T-helper 1 cell (primary cell): Measurements from ENCODE around the gene ARFGEF3.
"Not testable (repeated sequence)": the region's sequence is repeated elsewhere in the genome, so short reads cannot be mapped to it uniquely, and the experiment has no call there.

ENCODE experiments used
- DNase-seq, 5 donors: peaks; one replicate each; pipeline ENCODE4 v3.0.0-alpha.2; 2012 to 2020

The ARFGEF3 gene

GRCh38 chr6:138275976-138276375, 114.2 kb downstream of the ARFGEF3 start:
- DNase-seq, result no peak

DNA sequence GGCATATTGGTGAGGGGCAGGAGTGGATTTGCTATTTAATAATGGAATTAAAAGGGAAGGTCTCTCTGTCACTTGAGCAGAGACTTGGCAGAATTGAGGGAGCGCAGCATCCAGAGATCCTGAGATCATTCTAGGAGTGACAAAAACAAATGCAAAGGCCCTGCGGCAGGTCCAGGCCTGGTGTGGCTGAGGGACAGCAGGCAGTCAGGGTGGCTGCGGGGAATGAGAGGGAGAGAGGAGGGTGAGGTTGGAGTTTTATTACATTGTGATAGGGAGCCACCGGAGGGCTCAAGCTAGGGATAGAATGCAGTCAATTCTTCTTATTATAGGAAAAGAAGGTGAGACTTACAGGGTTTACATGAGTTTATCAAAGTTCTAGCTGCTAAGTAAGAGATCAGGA, 116.1 kb downstream of the ARFGEF3 start:
- DNase-seq, result no peak

GRCh38 chr6:138278326-138278725, 116.6 kb downstream of the ARFGEF3 start:
- DNase-seq, result no peak

DNA sequence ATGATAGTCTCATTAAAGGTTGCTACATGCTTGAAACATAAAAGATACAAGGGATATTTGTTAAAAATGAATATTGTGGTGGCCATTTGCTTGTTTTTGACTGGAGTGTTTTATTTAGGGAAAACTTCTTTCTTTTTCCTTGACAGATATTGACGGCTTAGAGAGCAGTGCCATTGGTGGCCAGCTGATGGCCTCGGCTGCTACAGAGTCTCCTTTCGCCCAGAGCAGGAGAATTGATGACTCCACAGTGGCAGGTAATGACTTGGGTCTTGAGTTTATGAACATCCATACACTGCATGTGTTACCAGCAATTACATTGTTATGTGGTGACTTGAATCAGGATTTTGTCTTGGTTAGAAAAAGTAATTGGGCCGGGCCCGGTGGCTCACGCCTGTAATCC, 124.1 kb downstream of the ARFGEF3 start:
- DNase-seq, result no peak

- DNase-seq, result no peak
Measured at GRCh38 chr6:138286698-138287097, 125.0 kb downstream of the ARFGEF3 start.

DNA sequence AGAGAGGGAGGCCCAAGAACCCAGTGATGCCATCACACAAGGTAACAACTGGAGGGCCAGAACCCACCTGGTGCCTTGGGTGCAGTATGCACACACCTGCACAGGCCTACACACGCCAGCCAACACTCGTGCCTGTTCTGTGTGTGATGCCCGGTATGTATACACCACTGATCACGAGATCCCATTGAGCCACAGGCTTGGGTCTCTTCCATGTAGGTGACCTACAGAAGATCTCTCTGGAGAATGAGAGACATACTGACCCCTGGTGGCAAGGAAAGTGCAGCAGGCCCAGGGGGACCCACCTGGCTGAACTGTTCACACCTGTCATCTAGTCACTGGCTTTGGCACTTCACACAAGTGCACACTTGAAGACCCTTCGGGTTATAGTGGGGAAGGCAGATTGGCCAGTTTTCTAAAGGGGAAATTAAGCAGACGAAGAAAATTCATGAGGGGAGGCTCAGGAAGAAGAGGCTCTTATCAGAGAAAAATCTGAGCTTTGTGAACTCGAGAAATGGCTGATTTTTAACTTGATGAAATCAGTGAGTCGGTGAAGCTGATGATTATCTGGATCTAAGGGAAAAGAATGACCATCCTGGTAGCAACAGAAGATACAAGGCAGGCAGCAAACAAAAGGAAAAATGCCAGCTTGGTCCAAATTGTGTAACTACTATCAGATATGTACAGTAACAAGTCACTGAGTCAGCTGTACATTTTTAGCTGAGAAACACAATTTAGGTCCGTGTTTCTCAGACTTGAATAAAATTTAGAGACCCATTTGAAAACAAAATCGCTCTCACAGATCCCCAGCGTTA, 125.6 kb downstream of the ARFGEF3 start:
- peak in 4 of 5 donors; percentile 12 to 36 (median 30) for DNase-seq

DNA sequence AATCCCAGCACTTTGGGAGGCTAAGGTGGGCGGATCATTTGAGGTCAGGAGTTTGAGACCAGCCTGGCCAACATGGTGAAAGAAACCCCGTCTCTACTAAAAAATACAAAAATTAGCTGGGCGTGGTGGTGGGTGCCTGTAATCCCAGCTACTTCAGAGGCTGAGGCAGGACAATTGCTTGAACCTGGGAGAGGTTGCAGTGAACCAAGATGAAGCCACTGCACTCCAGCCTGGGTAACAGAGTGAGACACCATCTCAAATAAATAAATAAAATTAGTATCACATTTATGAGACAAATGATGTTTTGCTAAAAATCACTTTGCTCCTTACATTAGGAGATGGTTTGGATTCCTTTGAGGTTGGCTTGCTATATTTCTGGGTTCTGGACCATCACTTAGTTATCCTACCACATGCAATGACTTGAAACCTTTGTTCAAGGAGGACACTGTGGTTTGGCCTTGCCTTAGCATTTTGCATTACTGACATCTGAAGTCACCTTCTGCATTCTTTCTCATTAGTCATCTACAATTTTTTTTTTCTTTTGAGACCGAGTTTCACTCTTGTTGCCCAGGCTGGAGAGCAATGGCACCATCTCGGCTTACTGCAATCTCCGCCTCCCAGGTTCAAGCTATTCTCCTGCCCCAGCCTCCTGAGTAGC, 126.8 kb downstream of the ARFGEF3 start:
- DNase-seq, result not testable (repeated sequence)

GRCh38 chr6:138289739-138290138, 128.0 kb downstream of the ARFGEF3 start:
- DNase-seq, result no peak

DNA sequence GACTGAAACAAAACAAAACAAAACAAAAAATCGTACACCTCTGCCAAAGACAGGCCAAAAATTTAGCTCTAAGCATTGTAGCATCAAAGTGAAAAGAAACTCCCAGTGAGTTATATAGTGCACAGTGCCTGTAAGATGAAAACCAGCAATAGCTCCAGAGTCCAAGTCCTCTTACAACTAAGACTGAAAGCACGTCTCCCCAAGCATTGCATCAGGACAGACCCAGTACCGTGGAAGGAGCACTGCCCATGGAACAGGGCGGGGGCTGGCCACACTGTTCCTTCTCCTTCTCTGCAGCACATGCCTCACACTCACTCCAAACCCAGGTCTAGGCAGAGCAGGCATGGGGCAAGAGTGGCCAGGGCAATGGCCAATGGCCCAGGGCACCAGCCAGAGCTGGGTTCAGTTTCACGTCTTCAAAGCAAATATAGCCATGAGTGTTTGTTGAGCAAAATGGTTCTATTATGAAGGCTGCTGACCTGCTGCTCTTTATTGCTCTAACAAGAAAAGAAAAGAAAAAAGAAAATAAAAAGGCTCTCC, 128.8 kb downstream of the ARFGEF3 start:
- no peak for DNase-seq

DNA sequence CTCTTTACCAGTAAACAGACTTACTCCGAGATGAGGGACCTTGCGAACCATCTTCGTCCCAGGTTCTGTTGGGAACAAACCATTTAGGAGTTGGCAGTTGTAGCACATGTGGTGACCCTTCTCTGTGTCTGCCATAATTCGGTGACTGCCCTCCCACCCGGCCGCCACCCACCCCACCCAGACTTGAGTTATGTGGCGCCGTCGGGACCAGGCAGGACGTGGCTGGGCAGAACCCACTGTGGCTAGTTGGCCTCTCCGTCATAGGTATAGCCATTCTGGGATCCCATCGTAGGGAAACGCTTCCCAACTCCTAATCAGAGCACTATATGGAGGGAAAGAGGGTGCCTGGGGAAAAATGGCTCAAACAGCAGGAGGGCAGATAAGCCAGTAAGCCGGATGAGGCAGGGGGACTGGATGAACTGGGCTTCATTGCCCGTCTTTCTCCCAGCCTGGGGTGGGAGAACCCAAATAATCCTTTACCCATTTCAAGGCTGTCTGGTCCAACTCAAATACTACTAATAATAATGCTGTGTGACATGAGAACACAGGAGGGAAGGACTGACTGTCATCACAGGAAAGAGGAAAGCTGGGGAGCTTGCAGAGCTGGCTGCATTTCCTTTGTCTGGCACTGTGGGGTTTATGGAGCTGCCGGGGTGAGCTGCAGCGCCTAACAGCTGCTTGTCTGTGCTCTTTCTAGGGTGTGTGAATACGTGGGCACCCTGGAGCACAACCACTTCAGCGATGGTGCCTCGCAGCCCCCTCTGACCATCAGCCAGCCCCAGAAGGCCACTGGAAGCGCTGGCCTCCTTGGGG, 129.5 kb downstream of the ARFGEF3 start:
- no peak for DNase-seq

GRCh38 chr6:138291849-138292181, 130.1 kb downstream of the ARFGEF3 start:
- no peak for DNase-seq

- no peak for DNase-seq
Measured at GRCh38 chr6:138292482-138292881, 130.7 kb downstream of the ARFGEF3 start.

DNA sequence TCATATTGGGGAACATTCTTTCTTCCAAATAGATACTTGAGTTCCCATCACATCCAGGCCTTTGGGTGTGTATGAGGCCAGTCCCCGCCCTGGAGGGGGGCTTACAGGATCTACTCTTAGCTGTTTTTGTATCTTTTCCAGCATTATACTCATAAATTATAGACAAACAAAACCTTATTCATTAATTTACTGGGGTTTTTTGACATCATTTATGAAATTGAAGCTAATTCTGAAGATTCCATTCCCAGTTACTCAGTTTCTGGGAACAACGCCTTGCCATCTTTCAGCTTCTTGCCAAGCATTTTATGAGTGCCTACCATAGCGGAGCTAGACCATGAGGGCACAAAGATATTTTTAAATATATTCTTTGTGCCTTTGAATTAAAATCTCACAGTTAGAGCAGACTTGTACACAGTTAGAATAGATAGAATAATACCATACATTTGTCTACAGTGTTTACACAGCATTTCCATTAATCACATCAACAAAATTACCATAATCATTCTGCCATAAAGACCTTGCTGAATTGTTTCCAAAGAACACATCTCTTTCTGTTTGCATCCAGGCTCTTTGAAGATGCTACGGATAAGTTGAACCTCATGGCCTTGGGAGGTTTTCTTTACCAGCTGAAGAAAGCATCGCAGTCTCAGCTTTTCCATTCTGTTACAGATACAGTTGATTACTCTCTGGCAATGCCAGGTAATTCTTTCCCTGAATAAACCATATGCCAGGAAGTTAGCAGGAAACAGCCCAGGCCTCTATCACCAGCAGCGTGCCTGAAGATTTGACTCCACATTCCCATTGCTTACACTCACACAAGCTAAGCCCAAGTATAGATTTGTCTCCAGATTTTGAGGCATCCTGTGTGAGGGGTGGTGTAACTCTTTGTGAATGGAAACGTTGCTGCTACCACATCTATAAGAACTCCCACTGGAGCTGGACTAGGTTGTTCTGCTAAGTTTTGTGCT, 132.0 kb downstream of the ARFGEF3 start:
- DNase-seq, result no peak

DNA sequence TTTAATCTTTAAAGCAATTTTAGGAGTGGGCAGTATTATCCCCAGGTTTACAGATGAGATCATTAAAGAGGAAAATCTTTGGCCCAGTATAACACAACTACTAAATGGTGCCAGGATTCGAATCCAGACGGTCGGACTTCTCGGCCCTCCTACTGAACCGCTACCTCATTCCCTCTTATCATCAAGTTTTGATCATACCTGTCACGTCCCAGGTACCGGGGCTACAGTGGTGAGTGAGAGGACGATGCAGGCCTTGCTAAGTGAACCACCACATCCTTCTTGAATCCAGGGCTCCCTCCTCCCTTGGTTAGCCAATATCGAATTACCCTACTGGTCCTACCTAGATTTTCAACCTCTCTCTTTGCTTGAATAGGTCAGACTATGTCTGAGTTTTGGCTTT, 134.6 kb downstream of the ARFGEF3 start:
- no peak for DNase-seq

GRCh38 chr6:138296786-138297185, 135.0 kb downstream of the ARFGEF3 start:
- DNase-seq, result no peak

DNA sequence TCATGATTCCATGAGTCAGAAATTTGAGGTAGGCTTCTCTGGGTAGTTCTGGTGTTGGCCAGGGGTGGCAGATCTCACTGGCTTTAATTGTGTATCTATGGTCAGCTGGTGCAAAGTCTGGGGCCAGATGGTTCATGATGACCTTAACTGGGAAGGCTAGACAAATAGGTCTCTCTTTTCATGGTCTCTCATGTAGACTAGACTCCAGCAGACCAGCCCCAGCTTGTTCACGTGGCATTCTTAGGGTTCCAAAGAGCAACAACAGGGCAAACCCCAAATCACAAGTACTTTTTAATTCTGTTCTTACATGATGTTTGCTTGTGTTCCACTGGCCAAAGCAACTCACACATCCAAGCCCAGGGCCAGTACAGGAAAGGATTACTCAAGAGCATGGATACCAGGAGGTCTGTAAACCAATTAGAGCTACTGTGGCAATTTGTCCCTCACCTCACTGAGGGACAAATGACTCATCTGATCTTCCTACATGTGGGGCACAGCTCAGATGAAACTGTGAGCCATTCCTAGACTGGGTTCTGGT, 136.1 kb downstream of the ARFGEF3 start:
- peak in 1 of 5 donors; percentile 14 for DNase-seq

GRCh38 chr6:138300469-138300868, 138.7 kb downstream of the ARFGEF3 start:
- DNase-seq, result no peak

DNA sequence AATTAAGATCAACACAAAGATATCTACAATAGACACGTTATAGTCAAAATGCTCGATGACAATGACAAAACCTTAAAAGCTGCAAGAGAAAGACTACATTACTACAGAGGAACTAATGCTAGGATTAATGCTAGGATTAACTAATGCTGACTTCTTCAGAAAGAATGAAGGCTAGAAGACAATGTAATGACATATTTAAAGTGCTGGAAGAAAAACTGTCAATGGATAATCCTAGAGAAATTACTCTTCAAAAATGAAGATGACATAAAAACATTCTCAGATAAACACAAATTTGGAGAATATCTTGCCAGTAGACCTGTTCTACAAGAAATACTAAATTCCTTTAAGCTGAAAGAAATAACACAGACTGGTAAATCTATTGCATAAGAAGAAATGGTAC, 140.8 kb downstream of the ARFGEF3 start:
- no peak for DNase-seq

- no peak for DNase-seq
Measured at GRCh38 chr6:138307352-138307751, 145.6 kb downstream of the ARFGEF3 start.

- no peak for DNase-seq
Measured at GRCh38 chr6:138307816-138308730, 146.3 kb downstream of the ARFGEF3 start.

DNA sequence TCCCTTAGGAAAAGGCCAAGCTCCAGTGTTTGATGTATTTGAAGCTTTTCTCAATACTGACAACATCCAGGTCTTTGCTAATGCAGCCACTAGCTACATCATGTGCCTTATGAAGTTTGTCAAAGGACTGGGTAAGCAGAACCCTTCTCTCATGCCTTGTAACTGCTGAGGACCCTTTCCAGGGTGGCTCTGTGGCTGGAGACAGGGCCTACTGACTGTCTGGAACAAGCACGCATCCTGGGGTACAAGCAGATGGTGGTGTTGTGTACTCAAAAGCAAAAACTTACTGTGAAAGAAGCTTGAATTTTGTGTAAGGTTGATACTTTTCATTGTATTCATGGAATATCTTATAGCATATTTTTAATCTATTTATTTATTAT, 147.0 kb downstream of the ARFGEF3 start:
- no peak for DNase-seq
